Stimulated activated CD8-positive, alpha-beta memory T cell treated with anti-CD3 and anti-CD28 coated beads, Interleukin-4, amount 100 ng/mL, for 4 hours (primary cell): Measurements from ENCODE around the gene ZNF814.
"Not testable (repeated sequence)": the region's sequence is repeated elsewhere in the genome, so short reads cannot be mapped to it uniquely, and the experiment has no call there.

Source experiments
- DNase-seq, 2 donors: peaks; one replicate each; pipeline ENCODE4 v3.0.0-alpha.2; 2020; ENCODE audit warnings: low read depth in 2 of 2, low spot score in 1 of 2

ZNF814 gene

DNA sequence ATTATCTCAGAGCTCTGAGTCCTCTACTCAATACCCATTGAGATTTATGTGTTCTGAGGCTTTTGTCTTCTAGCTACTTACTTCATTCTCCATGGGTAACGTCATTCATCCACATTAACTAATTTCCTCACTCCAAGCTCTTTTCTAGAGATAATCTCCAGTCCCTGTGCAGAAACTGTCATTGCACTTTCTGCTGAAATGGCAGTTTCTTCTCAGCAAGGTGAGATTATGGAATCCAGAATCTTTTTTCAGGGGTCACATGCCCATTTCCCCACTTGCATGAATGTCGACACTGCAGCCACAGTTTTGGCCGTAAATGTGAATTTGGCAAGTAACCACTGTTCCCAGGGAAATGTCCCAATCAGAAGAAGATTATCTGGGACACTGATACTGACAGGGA lies 26.5 kb downstream of the ZNF814 start:
- not testable (repeated sequence) for DNase-seq

DNA sequence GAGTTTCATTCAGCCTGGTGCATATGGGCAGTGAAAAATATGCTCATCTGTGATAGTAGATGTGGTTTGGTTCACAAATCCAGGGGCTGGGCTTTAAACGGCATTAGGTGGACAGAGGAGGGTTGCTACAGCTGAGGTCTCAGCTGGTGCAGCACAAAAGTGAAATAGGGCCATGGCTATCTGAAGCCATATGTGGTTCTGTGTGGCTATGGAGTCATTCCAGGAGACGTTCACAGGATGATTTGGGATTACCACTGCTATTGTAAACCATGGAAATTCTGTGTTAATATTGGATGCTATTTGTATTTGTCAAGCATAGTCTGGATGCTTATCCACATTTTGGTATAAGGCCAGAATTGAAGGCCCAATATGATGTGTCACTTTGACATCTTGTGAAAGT lies 34.7 kb downstream of the ZNF814 start:
- not testable (repeated sequence) for DNase-seq

GRCh38 chr19:57851812-57852603 lies 36.8 kb downstream of the ZNF814 start:
- not testable (repeated sequence) for DNase-seq

GRCh38 chr19:57850553-57851017 lies 38.3 kb downstream of the ZNF814 start:
- DNase-seq = no peak

GRCh38 chr19:57849666-57850473 lies 39.0 kb downstream of the ZNF814 start, which contains the start of gene ZNF587:
Gene ZNF587, plus strand, starts transcription at chr19:57849859. Its CDS starts 180 bp downstream, at chr19:57850039.
- DNase-seq = peak; percentile 65 to 70

GRCh38 chr19:57849162-57849665 lies 39.6 kb downstream of the ZNF814 start:
- not testable (repeated sequence) for DNase-seq

GRCh38 chr19:57847164-57847563 lies 41.7 kb downstream of the ZNF814 start:
- DNase-seq = not testable (repeated sequence)

- no peak for DNase-seq
Observed at GRCh38 chr19:57841122-57841763, 47.6 kb downstream of the ZNF814 start.

- DNase-seq = not testable (repeated sequence)
Observed at GRCh38 chr19:57838622-57839191, 50.1 kb downstream of the ZNF814 start.

- DNase-seq = not testable (repeated sequence)
Observed at GRCh38 chr19:57836991-57837390, 51.8 kb downstream of the ZNF814 start.

- DNase-seq = peak in 1 of 2 donors; percentile 7
Observed at GRCh38 chr19:57830071-57830602, 58.7 kb downstream of the ZNF814 start, which contains the start of gene ZNF587B. Gene ZNF587B, plus strand, starts transcription at chr19:57830299. Its CDS starts 230 bp downstream, at chr19:57830529.

DNA sequence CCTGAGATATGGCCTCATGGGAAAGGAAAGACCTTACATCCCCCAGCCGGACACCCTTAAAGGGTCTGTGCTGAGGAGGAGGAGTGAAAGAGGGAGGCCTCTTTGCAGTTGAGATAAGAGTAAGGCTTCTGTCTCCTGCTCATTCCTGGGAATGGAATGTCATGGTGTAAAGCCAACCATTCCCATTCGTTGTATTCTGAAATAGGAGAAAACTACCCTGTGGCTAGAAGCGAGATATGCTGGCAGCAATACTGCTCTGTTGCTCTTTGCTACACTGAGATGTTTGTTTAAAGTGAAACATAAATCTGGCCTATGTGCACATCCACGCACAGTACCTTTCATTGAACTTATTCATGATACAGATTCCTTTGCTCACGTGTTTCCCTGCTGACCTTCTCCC lies 59.5 kb downstream of the ZNF814 start:
- DNase-seq = no peak

- DNase-seq = no peak
Observed at GRCh38 chr19:57825511-57825910, 63.3 kb downstream of the ZNF814 start.

GRCh38 chr19:57823608-57824007 lies 65.2 kb downstream of the ZNF814 start:
- DNase-seq = not testable (repeated sequence)

GRCh38 chr19:57823155-57823554 lies 65.7 kb downstream of the ZNF814 start:
- not testable (repeated sequence) for DNase-seq

- not testable (repeated sequence) for DNase-seq
Observed at GRCh38 chr19:57821501-57821900, 67.3 kb downstream of the ZNF814 start.

DNA sequence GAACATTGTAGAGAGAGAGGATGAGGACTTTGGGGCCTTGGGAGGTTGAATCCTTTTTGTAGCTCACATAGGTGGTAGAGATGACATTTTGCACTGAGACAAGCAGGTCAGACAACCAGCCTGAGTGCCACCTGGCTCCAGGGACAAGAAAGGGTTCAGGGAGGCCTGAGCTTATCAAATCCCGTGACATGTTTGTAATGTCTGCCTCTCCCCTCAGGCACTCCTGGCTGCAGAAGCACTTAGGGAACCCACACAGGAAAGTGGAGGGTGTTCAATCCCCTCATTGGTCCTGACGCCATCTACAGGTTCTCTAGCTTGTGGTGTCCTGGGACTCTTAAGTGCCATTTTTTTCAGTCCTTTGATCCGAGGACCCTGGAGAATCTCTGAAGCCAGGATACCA lies 67.7 kb downstream of the ZNF814 start:
- not testable (repeated sequence) for DNase-seq

DNA sequence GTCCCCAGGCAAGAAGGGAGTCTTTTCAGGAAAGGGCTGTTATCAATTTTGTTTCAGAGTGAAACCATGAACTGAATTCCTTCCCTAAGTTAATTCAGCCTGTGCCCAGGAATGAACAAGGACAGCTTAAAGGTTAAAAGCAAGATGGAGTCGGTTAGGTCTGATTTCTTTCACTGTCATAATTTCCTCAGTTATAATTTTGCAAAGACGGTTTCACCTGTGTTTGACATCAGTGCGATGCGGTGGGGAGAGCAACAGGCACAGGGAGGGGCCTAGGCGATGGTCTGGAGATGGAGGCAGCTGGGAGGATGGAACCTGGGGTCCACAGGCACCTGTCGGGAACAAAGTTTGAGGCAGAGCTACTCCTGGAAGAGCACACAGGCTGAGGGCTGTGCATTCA lies 68.2 kb downstream of the ZNF814 start:
- DNase-seq = no peak

DNA sequence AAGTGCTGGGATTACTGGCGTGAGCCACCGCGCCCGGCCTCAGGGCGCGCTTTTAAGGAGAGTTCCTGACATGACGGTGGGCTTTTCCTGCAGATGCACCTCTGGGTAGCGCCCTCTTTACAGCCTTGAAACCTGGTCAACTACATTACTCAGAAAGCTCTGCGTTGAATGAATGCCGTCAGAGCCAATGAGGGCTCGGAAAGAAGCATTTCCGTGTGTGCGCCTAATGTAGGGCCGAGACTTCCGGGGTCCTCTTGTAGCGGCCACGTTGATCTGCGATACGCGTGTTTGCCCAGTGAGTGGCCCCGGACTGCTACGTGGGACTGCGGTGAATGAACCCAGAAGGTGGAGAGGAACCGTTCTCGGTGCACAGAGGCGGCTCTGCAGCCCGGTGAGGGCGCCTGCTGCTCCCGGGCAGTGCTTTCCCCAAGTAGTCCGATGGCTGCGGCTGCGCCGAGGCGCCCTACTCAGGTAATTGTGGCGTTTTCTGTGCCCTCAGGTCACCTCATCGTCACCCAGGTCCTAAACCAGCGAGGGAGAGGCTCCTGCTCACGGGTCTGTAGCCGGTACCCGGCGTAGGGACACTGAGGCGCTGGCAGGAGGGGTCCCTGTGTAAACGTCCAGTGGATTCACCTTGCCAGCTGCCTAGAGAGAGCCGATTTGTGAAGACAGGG lies 69.2 kb downstream of the ZNF814 start:
- peak; percentile 53 to 65 for DNase-seq

DNA sequence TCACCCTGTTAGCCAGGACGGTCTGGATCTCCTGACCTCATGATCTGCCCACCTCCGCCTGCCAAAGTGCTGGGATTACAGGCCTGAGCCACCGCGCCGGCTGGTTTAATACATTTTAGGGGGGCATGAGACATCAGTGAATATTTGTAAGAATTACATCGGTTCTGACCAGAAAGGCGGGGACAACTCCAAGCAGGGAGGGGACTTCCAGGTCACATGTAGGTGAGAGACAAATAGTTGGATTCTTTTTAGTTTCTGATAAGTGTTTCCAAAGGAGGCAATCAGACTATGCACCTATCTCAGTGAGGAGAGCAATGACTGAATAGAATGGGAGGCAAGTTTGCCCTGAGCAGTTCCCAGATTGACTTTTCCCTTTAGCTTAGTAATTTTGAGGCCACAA lies 70.5 kb downstream of the ZNF814 start:
- DNase-seq = no peak
